GM12874 (cell line): ENCODE measurements around the gene NPRL2.

Source experiments
- CTCF ChIP-seq: IDR thresholded peaks from 2 replicates; pipeline ENCODE4 v1.5.1; 2011; ENCODE audit warnings: low read depth, mild to moderate bottlenecking, control low read depth, low read length, moderate library complexity; ENCODE audit not compliant: insufficient read depth

The NPRL2 gene

GRCh38 chr3:50345008-50345407 is 5.6 kb downstream of the NPRL2 start:
- TF ChIP-seq CTCF, result no peak

- TF ChIP-seq CTCF, result no peak
These were observed 7.6 kb downstream of the NPRL2 start for GRCh38 chr3:50342813-50343633.

- no peak for TF ChIP-seq CTCF
These were observed 8.5 kb downstream of the NPRL2 start for GRCh38 chr3:50341996-50342650.

- TF ChIP-seq CTCF, result no peak
These were observed 9.0 kb downstream of the NPRL2 start for GRCh38 chr3:50341537-50341936.

GRCh38 chr3:50340448-50341329 is 9.9 kb downstream of the NPRL2 start, which contains the start of gene RASSF1:
RASSF1 (minus strand) TSS chr3:50340836; CDS start chr3:50340805, 31 bp downstream.
- no peak for TF ChIP-seq CTCF

- TF ChIP-seq CTCF, result no peak
These were observed 10.5 kb downstream of the NPRL2 start for GRCh38 chr3:50340147-50340447.
